KBM-7 (cell line): ENCODE results near the gene ASTN2.
"Not testable (repeated sequence)": the region's sequence is repeated elsewhere in the genome, so short reads cannot be mapped to it uniquely, and the experiment has no call there.

Experiments used
- DNase-seq: peaks from one replicate; pipeline ENCODE4 v3.0.0-alpha.2; 2015
- in situ Hi-C: fragments of 300-500 bp; cut with MboI; formaldehyde crosslinking; loops from 2 replicates; pipeline ENCODE4 v1.14.3; 2020; ENCODE audit warnings: low sequenced_read_pairs, low pct_unique_long_range_greater_than_20kb, mixed read lengths

Gene ASTN2

GRCh38 chr9:116467740-116468351, 947.0 kb downstream of the ASTN2 start:
- in situ Hi-C loops: no loop called here
- no peak for DNase-seq

- DNase-seq: no peak
- in situ Hi-C loops: no loop called here
Measured at GRCh38 chr9:116466271-116467235, 948.3 kb downstream of the ASTN2 start.

DNA sequence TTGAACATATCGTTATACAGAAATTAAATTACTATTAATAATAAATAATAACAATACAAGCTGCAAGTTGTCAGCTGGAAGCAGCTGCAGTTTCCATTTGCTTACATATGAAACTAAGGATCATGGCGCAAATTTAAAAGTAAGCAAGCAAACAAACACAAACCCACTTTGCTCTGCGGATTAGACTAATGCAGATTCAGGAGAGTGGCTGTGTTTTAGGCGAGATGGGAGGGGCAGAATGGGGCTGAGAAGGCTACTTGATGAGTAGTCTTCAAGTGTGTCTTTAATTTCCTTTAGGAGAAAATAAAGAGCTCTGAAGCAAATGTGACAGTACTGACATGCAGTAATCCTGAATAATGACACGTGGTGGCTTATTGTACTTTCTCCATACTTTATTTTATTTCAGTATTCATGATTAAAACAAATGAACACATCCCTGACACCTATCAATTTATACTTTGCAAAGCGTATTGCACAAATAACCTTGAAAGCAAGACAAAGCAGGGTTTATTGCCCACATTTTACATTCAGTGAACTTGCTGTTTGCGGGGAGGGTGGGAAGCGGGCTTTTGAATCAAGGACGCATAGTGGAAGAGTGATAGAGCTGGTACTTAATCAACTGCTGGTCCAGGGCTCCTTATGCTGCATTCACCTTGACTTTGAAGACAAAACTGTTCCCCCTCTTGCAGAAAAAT, 949.1 kb downstream of the ASTN2 start:
- in situ Hi-C loops: no loop called here
- DNase-seq: no peak

DNA sequence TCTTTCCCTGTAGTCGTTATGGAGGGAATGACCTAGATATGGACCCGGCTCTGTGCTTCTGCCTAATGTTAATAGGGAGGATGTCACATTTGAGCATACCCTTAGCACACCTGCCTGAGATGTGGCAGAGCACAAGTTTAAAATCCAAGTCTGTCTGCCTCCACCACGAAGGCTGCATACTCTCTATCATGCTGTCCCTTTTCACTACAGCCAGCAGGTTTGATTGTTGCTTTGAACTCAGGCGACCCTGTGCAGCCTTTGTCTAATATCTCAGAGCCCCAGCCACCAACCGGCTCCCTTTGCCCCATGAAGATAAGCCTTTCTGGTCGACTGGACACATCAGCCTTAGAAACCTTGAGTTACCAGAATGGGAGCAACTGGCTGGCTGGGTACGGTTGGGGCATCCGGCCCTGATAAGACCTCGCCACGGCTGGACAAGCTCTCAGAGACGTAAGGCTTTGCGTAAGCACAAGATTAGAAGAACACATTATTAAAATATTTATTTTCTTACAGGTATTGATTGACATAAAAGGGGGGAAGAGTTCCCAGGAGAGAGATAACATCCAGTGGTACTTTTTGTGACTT, 949.8 kb downstream of the ASTN2 start:
- no peak for DNase-seq
- in situ Hi-C loops: no loop called here

GRCh38 chr9:116464423-116464822, 950.4 kb downstream of the ASTN2 start:
- in situ Hi-C loops: no loop called here
- no peak for DNase-seq

DNA sequence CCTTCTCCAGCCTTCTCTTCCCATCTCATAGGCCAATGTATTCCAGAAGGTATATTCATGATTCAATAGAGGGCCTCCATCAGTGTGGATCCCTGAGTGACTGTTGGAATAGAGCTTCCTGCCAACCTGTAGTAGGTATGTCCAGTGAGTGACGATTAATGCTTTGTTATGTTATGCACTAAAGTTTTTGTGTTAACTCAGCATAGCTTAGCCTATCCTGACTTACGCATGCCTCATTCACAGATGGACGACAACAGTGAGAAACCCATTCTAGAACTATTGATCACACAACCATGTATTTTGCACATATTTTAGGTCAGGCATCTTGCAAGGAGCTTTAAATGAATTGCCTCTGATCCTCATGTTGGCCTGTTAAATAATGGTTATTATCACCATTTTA, 953.2 kb downstream of the ASTN2 start:
- no peak for DNase-seq
- in situ Hi-C loops: no loop called here

GRCh38 chr9:116460026-116460425, 954.8 kb downstream of the ASTN2 start:
- in situ Hi-C loops: no loop called here

GRCh38 chr9:116459576-116459975, 955.3 kb downstream of the ASTN2 start:
- no peak for DNase-seq
- in situ Hi-C loops: no loop called here

More at GRCh38 chr9:116460026-116460425, 954.8 kb downstream of the ASTN2 start:
- no peak for DNase-seq

DNA sequence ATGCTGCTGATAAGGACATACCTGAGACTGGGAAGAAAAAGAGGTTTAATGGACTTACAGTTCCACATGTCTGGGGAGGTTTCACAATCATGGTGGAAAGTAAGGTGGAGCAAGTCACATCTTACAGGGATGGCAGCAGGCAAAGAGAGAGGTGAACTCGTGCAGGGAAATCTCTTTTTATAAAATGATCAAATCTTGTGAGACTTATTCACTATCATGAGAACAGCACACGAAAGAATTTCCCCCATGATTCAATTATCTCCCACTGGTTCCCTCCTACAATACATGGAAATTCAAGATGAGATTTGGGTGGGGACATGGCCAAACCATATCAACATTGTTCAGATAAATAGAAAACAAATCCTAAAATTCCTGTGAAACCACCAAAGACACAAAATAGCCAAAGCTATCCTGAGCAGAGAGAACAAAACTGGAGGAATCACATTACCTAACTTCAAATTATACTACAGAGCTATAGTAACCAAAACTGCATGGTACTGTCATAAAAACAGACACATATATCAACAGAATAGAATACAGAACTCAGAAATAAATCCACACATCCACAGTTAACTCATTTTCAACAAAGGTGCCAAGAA, 958.3 kb downstream of the ASTN2 start:
- in situ Hi-C loops: no loop called here
- DNase-seq: no peak

GRCh38 chr9:116454539-116454938, 960.3 kb downstream of the ASTN2 start:
- in situ Hi-C loops, DNase-seq: not testable (repeated sequence)

DNA sequence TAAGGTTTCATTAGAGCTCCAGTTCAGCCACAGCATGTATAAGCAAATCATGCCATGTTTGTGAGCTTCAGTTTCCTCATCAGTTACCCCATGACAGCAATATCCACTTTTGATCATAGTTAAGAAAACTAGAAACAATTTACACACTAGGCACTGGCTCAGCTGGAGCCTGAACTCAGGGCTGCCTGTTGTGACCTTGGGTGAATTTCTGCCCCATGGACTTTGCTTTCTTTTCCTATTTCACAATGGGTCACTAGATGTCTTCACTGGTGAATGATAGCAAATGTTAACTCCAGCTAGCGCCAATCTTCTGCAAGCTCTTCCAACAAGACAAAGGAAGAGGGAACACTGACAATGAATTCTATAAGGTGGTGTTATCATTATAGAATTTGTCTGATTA, 961.1 kb downstream of the ASTN2 start:
- no peak for DNase-seq
- in situ Hi-C loops: no loop called here

GRCh38 chr9:116452634-116453033, 962.2 kb downstream of the ASTN2 start:
- no peak for DNase-seq
- in situ Hi-C loops: no loop called here

- in situ Hi-C loops: no loop called here
- DNase-seq: no peak
Measured at GRCh38 chr9:116452227-116452626, 962.6 kb downstream of the ASTN2 start.

DNA sequence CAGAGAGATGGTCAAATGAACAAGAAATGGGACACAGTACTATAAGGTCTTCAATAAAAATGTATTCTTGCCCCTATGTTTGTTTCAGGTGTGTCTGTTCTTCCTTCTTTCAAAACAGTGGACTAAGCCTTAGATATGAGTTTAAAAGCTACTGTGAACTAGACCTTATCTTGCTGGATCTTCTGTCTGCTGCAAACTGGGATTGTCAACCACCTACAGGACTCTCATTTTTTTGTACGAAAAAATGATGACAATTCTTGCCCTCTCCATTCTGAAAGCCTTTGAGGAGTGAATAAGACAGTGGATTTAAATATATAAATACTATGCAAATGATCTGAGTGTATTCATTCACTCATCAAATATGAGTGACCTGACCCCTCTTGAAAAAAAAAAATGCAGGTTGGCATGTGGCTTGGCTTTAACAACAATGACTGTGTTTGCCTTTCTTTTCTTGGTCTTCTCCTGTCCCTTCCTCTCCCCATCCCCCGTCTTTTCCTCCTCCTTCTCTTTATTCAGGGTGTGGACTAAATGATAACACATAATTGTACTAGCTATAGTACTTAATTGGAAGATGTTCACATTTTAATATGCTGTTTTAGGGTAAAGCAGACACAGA, 963.2 kb downstream of the ASTN2 start:
- in situ Hi-C loops: no loop called here
- no peak for DNase-seq

- DNase-seq: no peak
- in situ Hi-C loops: no loop called here
Measured at GRCh38 chr9:116450378-116451139, 964.3 kb downstream of the ASTN2 start.

DNA sequence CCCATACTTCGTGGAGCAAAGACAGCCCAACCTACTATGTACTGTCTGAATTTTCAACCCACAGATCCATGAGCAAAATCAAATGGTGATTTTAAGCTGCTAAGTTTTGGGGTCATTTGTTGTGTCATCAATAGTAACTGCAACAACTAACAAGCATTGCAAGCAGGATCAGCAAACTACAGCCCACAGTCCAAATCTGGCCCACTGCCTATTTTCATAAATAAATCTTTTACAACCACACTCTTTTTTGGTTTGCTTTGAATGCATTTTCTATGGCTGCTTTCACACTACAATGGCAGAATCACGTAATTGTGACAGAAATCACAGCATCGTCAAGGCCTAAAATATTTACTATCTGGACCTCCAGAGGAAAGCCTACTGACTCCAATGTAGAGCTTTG, 964.9 kb downstream of the ASTN2 start:
- in situ Hi-C loops: no loop called here
- DNase-seq: no peak

DNA sequence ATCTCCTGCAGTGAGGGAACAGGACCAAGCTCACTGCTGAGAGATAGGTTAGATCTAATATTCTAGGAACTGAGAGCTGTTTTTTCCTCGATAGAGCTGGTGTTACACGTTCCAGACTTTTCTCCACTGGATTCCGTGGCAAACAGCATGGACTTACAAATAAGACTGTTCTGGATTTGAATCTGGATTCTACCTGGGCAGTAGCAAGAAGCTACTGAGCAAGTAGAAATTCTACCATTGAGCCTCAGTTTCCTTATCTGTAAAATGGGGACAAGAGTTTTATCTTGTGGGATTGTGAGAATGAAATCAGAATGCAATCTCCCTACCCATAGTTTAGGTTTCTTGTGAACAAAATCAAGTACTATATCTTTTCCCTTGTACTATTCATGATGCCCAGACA, 966.4 kb downstream of the ASTN2 start:
- in situ Hi-C loops: no loop called here
- no peak for DNase-seq

- in situ Hi-C loops: no loop called here
- peak; percentile 67 for DNase-seq
Measured at GRCh38 chr9:116447934-116448333, 966.9 kb downstream of the ASTN2 start.
